Heart right ventricle (tissue), 16 donors: Measurements from ENCODE around the gene ST8SIA5. TPM values are rescaled to one million over a fixed set of nuclear protein-coding genes. Genes with fewer than 3 reads are reported as not detected.

Experiments
- ATAC-seq, 8 donors: fragments of 200-7000 bp; cut with Tn5 transposase; one replicate each; pipeline ENCODE4 v1.9.1; 2020; ENCODE audit warnings: mild to moderate bottlenecking in 8 of 8, moderate library complexity in 8 of 8, moderate number of reproducible peaks in 1 of 8
- DNase-seq, 2 donors: peaks; one replicate each; pipeline ENCODE4 v3.0.0-alpha.2; 2020
- H3K27ac ChIP-seq, 10 donors: fragments of 200-600 bp; sonication (generic) in 2 of 10; one replicate each; pipeline versions ENCODE4 v1.5.0 to v1.8.0; 2020 to 2022; ENCODE audit warnings: mild to moderate bottlenecking in 3 of 10
- H3K27me3 ChIP-seq, 7 donors: fragments of 200-600 bp; one replicate each; pipeline ENCODE4 v1.8.0; 2021 to 2022; ENCODE audit warnings: mild to moderate bottlenecking in 2 of 7
- H3K36me3 ChIP-seq, 9 donors: fragments of 200-600 bp; sonication (generic) in 1 of 9; one replicate each; pipeline versions ENCODE4 v1.5.0 to v1.8.0; 2020 to 2022; ENCODE audit warnings: mild to moderate bottlenecking in 2 of 9
- H3K4me1 ChIP-seq, 9 donors: fragments of 200-600 bp; sonication (generic) in 1 of 9; one replicate each; pipeline versions ENCODE4 v1.5.0 to v1.8.0; 2020 to 2022; ENCODE audit warnings: mild to moderate bottlenecking in 4 of 9
- H3K4me3 ChIP-seq, 10 donors: fragments of 200-600 bp; sonication (generic) in 2 of 10; one replicate each; pipeline versions ENCODE4 v1.5.0 to v1.8.0; 2020 to 2022; ENCODE audit warnings: mild to moderate bottlenecking in 7 of 10, moderate library complexity in 2 of 10
- H3K9me3 ChIP-seq, 11 donors: fragments of 200-600 bp in 10 of 11; sonication (generic) in 2 of 11; one replicate each; pipeline versions ENCODE4 v1.5.0 to v1.8.0; 2013 to 2022; ENCODE audit warnings: mild to moderate bottlenecking in 2 of 11, control low read depth in 1 of 11, moderate library complexity in 1 of 11
- CTCF ChIP-seq, 9 donors: fragments of 200-600 bp; sonication (generic) in 2 of 9; IDR thresholded peaks; one replicate each; pipeline versions ENCODE4 v1.5.0 to v1.8.0; 2021 to 2022; ENCODE audit warnings: antibody characterized with exemption in 9 of 9, mild to moderate bottlenecking in 5 of 9, moderate library complexity in 1 of 9
- WGBS, 2 donors: extraction: QIAGEN DNeasy Blood & Tissue Kit; methylation state at CpG; one replicate each; pipeline ENCODE4 v1.1.7; 2013; ENCODE audit warnings: inconsistent platforms in 1 of 2; 5-methylcytosine and 5-hydroxymethylcytosine counted together
- intact Hi-C, 10 donors: fragments of 100-400 bp; cut with DNase I; formaldehyde crosslinking; loops; one replicate each; pipeline versions ENCODE4 v1.11.1 to v1.14.2; 2022
- polyA plus RNA-seq, 2 donors: library from polyadenylated mRNA; stranded (reverse); fragments of 200-250 nt; gene quantifications; one replicate each; pipeline ENCODE4 v1.2.3, GENCODE V29; 2013
- total RNA-seq, 10 donors: library from RNA; stranded (reverse); fragmentation: NEBNext Ultra II Directional in 3 of 10; extraction: Animal tissue kit (Norgen Biotek cat#: 25700) in 3 of 10; gene quantifications; one replicate each; pipeline versions ENCODE4 v1.2.1 to v1.2.4, GENCODE V29; 2021 to 2023
- donor health status: Arrhythmogenic right ventricular cardiomyopathy.
- donor health status: ischemic (EF 13 %, LVEDD 7.1; RV severe dilation, severe dysfunction).
- donor health status: healthy with polysubstance abuse.
- donor health status: DM: no; HTN: yes; CAD: no.
- donor health status: DM: no; HTN: no; CAD: no.
- donor health status: ischemic (EF 25% LVEDD 6.9; RV normal size, moderate dysfunction).
- donor health status: ischemic (EF 25% LVEDD 5.7; RV mildly dilated, moderate dysfunction).
- donor health status: healthy.
- donor health status: DM: yes; HTN: yes; CAD: no.
- donor health status: Ischemic cardiomyopathy.
- donor health status: ischemic (EF 35%, LVEDD 5.7; RV mildly dilated, moderate dysfunction).
- donor health status: nonischemic (EF 11% LVEDD 7.7; RV severe dilation, severe dysfunction).
- donor health status: DM: yes; HTN: yes; CAD: no.
- donor health status: PGD.
- donor health status: ischemic (EF 29% LVEDD 5.4; RV normal size, mild dysfunction).
- donor health status: nonischemic (EF 23%, LVEDD 6.1; RV moderate dilation, normal function).

ST8SIA5 gene
- total and polyA plus RNA-seq, 12 donors = 1.0 to 16.8 (median 5.1) TPM

- no peak for DNase-seq
- no peak for ATAC-seq
- TF ChIP-seq CTCF (IDR thresholded peaks at IDR 0.05) = no peak
- peaks cover 0 to 6% (median 0%) of the 10 kb centered on the region in 9 donors for H3K4me1 ChIP-seq
- no peaks in the 10 kb centered on the region for H3K27me3 ChIP-seq
- 92 to 93% methylated on average over 3 of the region's 3 CpGs for WGBS, 2 donors
- intact Hi-C loops = no loop called here
- peaks cover 0 to 10% (median 7%) of the 10 kb centered on the region in 11 donors for H3K9me3 ChIP-seq
- H3K27ac ChIP-seq = no peak overlapping the region
- peaks cover 0 to 4% (median 0%) of the 10 kb centered on the region in 9 donors for H3K36me3 ChIP-seq
- H3K4me3 ChIP-seq = no peak overlapping the region
These were observed 31.5 kb downstream of the ST8SIA5 start for GRCh38 chr18:46725310-46725709.

GRCh38 chr18:46723856-46724415, 32.9 kb downstream of the ST8SIA5 start:
- ATAC-seq (no peak), DNase-seq (no peak)
- WGBS, 2 donors = 81 to 89% methylated on average over 4 of the region's 4 CpGs
- H3K27me3 ChIP-seq = no peaks in the 10 kb centered on the region
- H3K27ac ChIP-seq = no peak overlapping the region
- no peak for TF ChIP-seq CTCF (IDR thresholded peaks at IDR 0.05)
- H3K4me1 ChIP-seq = peaks cover 0 to 16% (median 10%) of the 10 kb centered on the region in 9 donors
- H3K4me3 ChIP-seq = no peak overlapping the region
- no peaks in the 10 kb centered on the region for H3K36me3 ChIP-seq
- no peaks in the 10 kb centered on the region for H3K9me3 ChIP-seq
- intact Hi-C loops = no loop called here

- H3K4me1 ChIP-seq = peaks cover 0 to 29% (median 13%) of the 10 kb centered on the region in 9 donors
- ATAC-seq (no peak), DNase-seq (no peak)
- no peaks in the 10 kb centered on the region for H3K27me3 ChIP-seq
- H3K9me3 ChIP-seq = no peaks in the 10 kb centered on the region
- WGBS, 2 donors = 70 to 75% methylated on average over 5 of the region's 5 CpGs
- no peak overlapping the region for H3K27ac ChIP-seq
- H3K4me3 ChIP-seq = no peak overlapping the region
- TF ChIP-seq CTCF (IDR thresholded peaks at IDR 0.05) = no peak
- no peaks in the 10 kb centered on the region for H3K36me3 ChIP-seq
- intact Hi-C loops = no loop called here
These were observed 34.8 kb downstream of the ST8SIA5 start for GRCh38 chr18:46722051-46722450.

GRCh38 chr18:46721331-46721730, 35.5 kb downstream of the ST8SIA5 start:
- no peak for TF ChIP-seq CTCF (IDR thresholded peaks at IDR 0.05)
- intact Hi-C loops = no loop called here
- Histone ChIP-seq H3K4me1 (peaks cover 0 to 26% (median 13%) of the 10 kb centered on the region in 9 donors), H3K27ac (no peak overlapping the region), H3K36me3 (no peaks in the 10 kb centered on the region), H3K27me3 (no peaks in the 10 kb centered on the region), H3K4me3 (no peak overlapping the region), H3K9me3 (no peaks in the 10 kb centered on the region)
- DNase-seq = no peak
- ATAC-seq = no peak
- 94 to 97% methylated on average over 8 of the region's 8 CpGs for WGBS, 2 donors
